ENCODE measurements around the gene IL5RA. TPM values are rescaled to one million over a fixed set of nuclear protein-coding genes. Genes with fewer than 3 reads are reported as not detected.

Gene IL5RA
- total RNA-seq, 1 donor from 2014 or later, result 0.78 TPM

GRCh38 chr3:3066378-3066777 lies 43.8 kb downstream of the IL5RA start:
- no peak for DNase-seq

GRCh38 chr3:3065876-3066275 lies 44.3 kb downstream of the IL5RA start:
- DNase-seq, result no peak

GRCh38 chr3:3064297-3064696 lies 45.9 kb downstream of the IL5RA start:
- DNase-seq, result no peak

- DNase-seq, result no peak
Measured at GRCh38 chr3:3059645-3060044, 50.5 kb downstream of the IL5RA start.

GRCh38 chr3:3053974-3054373 lies 56.2 kb downstream of the IL5RA start:
- DNase-seq, result no peak

GRCh38 chr3:3038201-3038991 lies 71.8 kb downstream of the IL5RA start:
- no peak for DNase-seq

- no peak for DNase-seq
Measured at GRCh38 chr3:3037156-3037555, 73.0 kb downstream of the IL5RA start.

GRCh38 chr3:3031326-3031725 lies 78.8 kb downstream of the IL5RA start:
- DNase-seq, result no peak

- no peak for DNase-seq
Measured at GRCh38 chr3:3027976-3028567, 82.1 kb downstream of the IL5RA start.

GRCh38 chr3:3023111-3023745 lies 86.9 kb downstream of the IL5RA start:
- no peak for DNase-seq

GRCh38 chr3:3020209-3020608 lies 90.0 kb downstream of the IL5RA start:
- no peak for DNase-seq

Small RNA genes lying within 50 kb of the gene (small RNA-seq; reads per million reads assigned to genes)
- not detected for gene RF00416

Other genes starting within 250 kb of the IL5RA start
- 56.9 TPM for gene TRNT1, start 16.6 kb upstream of the IL5RA start, total RNA-seq
- gene CRBN, start 69.3 kb upstream of the IL5RA start, total RNA-seq, result 187 TPM

Data from occipital lobe (tissue), 3 donors.